ENCODE data around the gene RNF150.
"Not testable (repeated sequence)": the region's sequence is repeated elsewhere in the genome, so short reads cannot be mapped to it uniquely, and the experiment has no call there.

RNF150 gene

DNA sequence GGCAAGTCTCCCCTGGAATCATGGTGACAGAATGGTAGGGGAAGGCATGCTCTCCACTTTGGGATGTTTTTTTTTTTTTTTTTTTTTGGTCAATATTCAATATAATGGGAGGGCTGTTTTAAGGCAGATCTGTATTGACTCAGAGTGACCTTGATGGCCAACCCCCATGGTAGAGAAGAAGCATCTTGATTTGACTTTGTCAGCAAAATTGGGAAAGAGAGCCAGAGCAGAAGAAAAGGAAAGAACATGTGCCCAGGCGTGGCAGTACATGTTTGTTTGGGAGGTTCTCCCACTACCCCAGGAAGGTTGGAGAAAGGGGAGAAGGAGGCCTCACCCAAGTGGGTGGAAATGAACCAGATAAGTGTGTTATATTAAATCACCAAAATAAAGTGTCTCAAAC lies 314.8 kb downstream of the RNF150 start:
- DNase-seq (ENCODE audit: low read depth), result no peak

DNA sequence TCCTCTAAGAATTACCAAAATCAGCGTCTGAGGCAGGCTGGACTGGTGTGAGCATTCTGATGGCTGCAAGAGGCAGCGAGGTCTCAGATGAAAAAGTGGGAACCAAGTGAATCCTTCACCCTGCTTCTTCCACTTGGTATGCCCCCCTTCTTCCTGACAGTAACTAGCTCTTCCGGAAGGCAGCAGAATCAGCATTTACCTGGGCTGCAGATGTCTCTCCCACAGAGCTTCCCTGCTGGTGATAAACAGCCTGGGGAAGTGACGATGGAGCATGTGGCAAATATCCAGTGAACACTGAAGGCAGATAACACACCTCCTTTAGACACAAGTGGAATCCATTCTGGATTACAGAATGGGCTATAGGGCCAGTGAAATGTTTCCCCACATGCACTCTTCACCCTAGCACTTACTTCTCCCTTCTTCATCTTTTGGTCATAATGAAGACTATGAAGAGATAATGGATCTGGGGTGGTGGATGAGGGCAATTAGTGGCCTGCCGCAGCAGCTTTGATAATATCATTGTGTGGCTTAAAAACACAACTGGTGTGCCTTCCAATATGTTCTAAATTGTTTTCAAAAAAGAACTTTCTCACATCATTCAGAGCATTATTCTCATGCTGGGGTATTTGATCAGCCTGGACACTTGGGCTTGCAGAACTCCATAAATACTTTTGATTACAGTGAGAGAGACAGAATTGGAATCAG lies 316.3 kb downstream of the RNF150 start:
- DNase-seq (ENCODE audit: low read depth), result no peak

DNA sequence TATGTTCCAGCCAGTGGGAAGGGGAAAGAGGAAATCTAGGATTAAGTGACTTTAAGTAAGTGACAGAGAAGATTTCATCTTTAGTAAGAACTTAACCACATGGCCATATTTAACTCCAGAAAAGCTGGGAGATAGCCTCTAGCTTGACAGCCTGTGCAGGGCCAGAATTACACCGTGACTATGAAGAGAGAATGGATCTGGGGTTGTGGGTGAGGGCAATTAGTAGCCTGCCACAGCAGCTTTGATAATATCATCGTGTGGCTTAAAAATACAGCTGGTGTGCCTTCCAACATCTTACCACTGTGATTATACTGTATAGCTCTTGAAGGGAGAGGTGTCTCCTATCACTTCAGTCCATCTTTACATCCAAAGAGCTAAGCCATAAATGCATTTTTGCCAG lies 319.5 kb downstream of the RNF150 start:
- no peak for DNase-seq (ENCODE audit: low read depth)

DNA sequence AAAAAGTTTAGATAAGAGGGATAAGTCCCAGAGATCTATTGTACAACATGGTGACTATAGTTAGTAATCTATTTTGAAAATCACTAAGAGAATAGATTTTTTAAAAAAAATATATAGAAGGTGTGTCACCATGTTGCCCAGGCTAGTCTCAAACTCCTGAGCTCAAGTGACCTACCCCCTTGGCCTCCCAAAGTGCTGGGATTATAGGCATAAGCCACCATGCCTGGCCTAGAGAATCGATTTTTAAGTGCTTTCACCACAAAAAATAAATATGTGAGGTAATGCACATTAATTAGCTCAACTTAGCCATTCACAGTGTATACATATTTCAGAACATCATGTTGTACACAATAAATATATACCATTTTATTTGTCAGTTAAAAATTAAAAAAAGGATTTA lies 320.4 kb downstream of the RNF150 start:
- DNase-seq (ENCODE audit: low read depth), result no peak

DNA sequence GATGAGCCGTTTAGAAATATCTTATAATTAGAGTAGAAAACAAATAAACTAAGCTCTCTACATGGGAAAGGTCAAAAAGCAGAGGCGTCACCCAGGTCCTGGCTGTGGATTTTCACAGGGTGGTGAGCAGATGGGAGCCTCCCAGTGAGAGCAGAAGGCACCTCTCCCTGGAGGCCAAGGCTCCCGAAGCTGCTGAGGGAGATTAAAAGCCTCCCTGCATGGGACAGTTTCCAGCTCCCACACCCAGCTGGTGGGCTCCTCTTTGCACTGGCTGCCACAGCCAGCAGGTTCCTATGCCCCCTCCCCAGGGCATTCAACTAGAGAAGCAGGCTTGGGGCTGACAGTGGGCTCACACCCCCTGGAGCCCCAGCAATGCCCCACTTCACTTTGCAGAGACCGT lies 321.8 kb downstream of the RNF150 start:
- no peak for DNase-seq (ENCODE audit: low read depth)

DNA sequence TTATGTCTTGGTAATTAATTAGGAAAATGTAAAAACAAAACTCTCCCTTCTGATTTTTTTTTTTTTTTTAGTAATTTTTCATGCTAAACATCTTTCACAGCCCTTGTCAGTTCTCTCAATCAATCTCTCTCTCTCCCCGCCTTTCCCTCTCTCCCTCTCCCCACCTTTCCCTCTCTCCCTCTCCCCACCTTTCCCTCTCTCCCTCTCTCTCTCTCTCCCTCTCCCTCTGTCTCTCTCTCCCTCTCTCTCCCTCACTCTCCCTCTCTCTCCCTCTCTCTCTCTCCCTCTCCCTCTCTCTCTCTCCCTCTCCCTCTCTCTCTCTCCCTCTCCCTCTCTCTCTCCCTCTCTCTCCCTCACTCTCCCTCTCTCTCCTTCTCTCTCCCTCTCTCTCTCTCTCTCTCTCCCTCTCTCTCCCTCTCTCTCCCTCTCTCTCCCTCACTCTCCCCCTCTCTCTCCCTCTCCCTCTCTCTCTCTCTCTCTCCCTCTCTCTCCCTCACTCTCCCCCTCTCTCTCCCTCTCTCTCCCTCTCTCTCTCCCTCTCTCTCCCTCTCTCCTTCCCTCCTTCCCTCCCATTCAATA lies 322.6 kb downstream of the RNF150 start:
- not testable (repeated sequence) for DNase-seq (ENCODE audit: low read depth)

Measured in iris pigment epithelial cell (primary cell).